ENCODE data around the gene FMNL3. TPM values are rescaled to one million over a fixed set of nuclear protein-coding genes. Genes with fewer than 3 reads are reported as not detected.

The FMNL3 gene
- total RNA-seq, 6 donors from 2014 or later, result 13.0 to 46.7 (median 29.4) TPM

- Histone ChIP-seq H3K27ac (no peak overlapping the region), H3K36me3 (peaks cover 0 to 49% (median 24%) of the 10 kb centered on the region in 4 donors), H3K27me3 (no peaks in the 10 kb centered on the region), H3K4me1 (peaks cover 29 to 32% (median 31%) of the 10 kb centered on the region in 4 donors), H3K4me3 (no peak overlapping the region), H3K9me3 (no peaks in the 10 kb centered on the region)
- no peak for ATAC-seq (ENCODE audit: low FRiP score in 2 of 2)
- no peak for DNase-seq
- TF ChIP-seq CTCF (IDR thresholded peaks at IDR 0.05), result no peak
- WGBS, 2 donors, result 88% methylated on average over 13 to 14 of the region's 17 CpGs
Measured at GRCh38 chr12:49641748-49642369, 65.3 kb downstream of the FMNL3 start.

GRCh38 chr12:49636979-49637755 lies 70.0 kb downstream of the FMNL3 start:
- 21 to 24% methylated on average over 9 of the region's 9 CpGs for whole genome bisulfite sequencing, 2 donors
- peak; percentile 38 to 46 for DNase-seq
- peak; percentile 55 to 69 for ATAC-seq (ENCODE audit: low FRiP score in 2 of 2)

GRCh38 chr12:49636574-49636973 lies 70.6 kb downstream of the FMNL3 start:
- WGBS, 2 donors, result 56 to 74% methylated on average over 11 to 13 of the region's 13 CpGs
- Histone ChIP-seq H3K4me1 (peaks cover 9 to 15% (median 13%) of the 10 kb centered on the region in 4 donors), H3K27ac (peak overlapping the region in 2 of 4 donors; percentile 23 to 24), H3K4me3 (no peak overlapping the region), H3K36me3 (peaks cover 0 to 18% (median 5%) of the 10 kb centered on the region in 4 donors), H3K9me3 (no peaks in the 10 kb centered on the region), H3K27me3 (no peaks in the 10 kb centered on the region)
- TF ChIP-seq POLR2A (IDR thresholded peaks at IDR 0.05) (no peak), CTCF (IDR thresholded peaks at IDR 0.05) (no peak), EP300 (IDR thresholded peaks at IDR 0.05) (no peak), POLR2AphosphoS5 (IDR thresholded peaks at IDR 0.05) (no peak)
- no peak for ATAC-seq (ENCODE audit: low FRiP score in 2 of 2)
- peak in 1 of 2 donors; percentile 63 for DNase-seq

More at GRCh38 chr12:49636979-49637755, 70.0 kb downstream of the FMNL3 start:
- no peaks in the 10 kb centered on the region for H3K27me3 ChIP-seq
- H3K9me3 ChIP-seq, result no peaks in the 10 kb centered on the region
- no peak overlapping the region for H3K4me3 ChIP-seq
- H3K4me1 ChIP-seq, result peaks cover 9 to 15% (median 13%) of the 10 kb centered on the region in 4 donors
- H3K27ac ChIP-seq, result peak overlapping the region in 2 of 4 donors; percentile 23 to 24
- no peak for TF ChIP-seq EP300 (IDR thresholded peaks at IDR 0.05)
- TF ChIP-seq CTCF (IDR thresholded peaks at IDR 0.05), result peak; percentile 43 to 79 (median 65)
- peaks cover 0 to 22% (median 5%) of the 10 kb centered on the region in 4 donors for H3K36me3 ChIP-seq

GRCh38 chr12:49635656-49636055 lies 71.5 kb downstream of the FMNL3 start:
- TF ChIP-seq CTCF (IDR thresholded peaks at IDR 0.05) (no peak), POLR2AphosphoS5 (IDR thresholded peaks at IDR 0.05) (no peak), EP300 (IDR thresholded peaks at IDR 0.05) (no peak), POLR2A (IDR thresholded peaks at IDR 0.05) (no peak)
- DNase-seq (no peak), ATAC-seq (ENCODE audit: low FRiP score in 2 of 2) (no peak)
- Histone ChIP-seq H3K4me3 (no peak overlapping the region), H3K27ac (no peak overlapping the region), H3K36me3 (peaks cover 0 to 18% (median 6%) of the 10 kb centered on the region in 4 donors), H3K9me3 (no peaks in the 10 kb centered on the region), H3K27me3 (no peaks in the 10 kb centered on the region), H3K4me1 (peaks cover 9 to 15% (median 13%) of the 10 kb centered on the region in 4 donors)
- WGBS, 2 donors, result 94 to 95% methylated on average over 3 to 4 of the region's 4 CpGs
